ENCODE data around the gene SPP2.
A peak's percentile ranks its signal among the peaks of the same experiment; 100 is the strongest.

SPP2 gene

GRCh38 chr2:234099266-234099665 is 48.8 kb downstream of the SPP2 start:
- no peak overlapping the region for H3K4me3 ChIP-seq (ENCODE audit: low read depth, low read length)
- TF ChIP-seq, protein P1, sequence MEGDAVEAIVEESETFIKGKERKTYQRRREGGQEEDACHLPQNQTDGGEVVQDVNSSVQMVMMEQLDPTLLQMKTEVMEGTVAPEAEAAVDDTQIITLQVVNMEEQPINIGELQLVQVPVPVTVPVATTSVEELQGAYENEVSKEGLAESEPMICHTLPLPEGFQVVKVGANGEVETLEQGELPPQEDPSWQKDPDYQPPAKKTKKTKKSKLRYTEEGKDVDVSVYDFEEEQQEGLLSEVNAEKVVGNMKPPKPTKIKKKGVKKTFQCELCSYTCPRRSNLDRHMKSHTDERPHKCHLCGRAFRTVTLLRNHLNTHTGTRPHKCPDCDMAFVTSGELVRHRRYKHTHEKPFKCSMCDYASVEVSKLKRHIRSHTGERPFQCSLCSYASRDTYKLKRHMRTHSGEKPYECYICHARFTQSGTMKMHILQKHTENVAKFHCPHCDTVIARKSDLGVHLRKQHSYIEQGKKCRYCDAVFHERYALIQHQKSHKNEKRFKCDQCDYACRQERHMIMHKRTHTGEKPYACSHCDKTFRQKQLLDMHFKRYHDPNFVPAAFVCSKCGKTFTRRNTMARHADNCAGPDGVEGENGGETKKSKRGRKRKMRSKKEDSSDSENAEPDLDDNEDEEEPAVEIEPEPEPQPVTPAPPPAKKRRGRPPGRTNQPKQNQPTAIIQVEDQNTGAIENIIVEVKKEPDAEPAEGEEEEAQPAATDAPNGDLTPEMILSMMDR (IDR thresholded peaks at IDR 0.05; ENCODE audit: control insufficient read depth, extremely low read depth, insufficient read depth) = no peak
- DNase-seq (ENCODE audit: low read depth) = no peak

GRCh38 chr2:234100686-234101085 is 50.2 kb downstream of the SPP2 start:
- no peak for DNase-seq (ENCODE audit: low read depth)
- TF ChIP-seq, protein P1 (IDR thresholded peaks at IDR 0.05; ENCODE audit: control insufficient read depth, extremely low read depth, insufficient read depth) = no peak
- no peak overlapping the region for H3K4me3 ChIP-seq (ENCODE audit: low read depth, low read length)

DNA sequence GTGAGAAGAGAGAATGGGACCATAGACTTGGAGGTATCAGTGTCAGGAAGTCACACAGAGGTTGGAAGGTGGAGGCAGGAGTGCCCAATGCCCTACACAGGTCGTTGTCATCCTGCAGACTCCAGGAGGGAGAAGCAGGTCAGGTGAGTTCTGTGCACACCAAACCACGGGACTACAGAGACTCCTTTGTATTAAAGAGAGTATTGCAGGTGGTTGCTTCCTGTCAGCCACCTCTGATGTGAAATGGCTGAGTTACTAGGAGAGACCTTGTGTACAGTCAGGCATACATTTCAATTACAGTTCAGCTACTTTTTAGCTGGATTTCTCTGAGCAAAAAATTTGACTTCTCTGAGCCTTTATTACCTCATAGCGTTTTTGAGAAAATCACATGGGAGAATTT is 51.6 kb downstream of the SPP2 start:
- peak; percentile 26 for DNase-seq (ENCODE audit: low read depth)
- no peak overlapping the region for H3K4me3 ChIP-seq (ENCODE audit: low read depth, low read length)
- TF ChIP-seq, protein P1 (IDR thresholded peaks at IDR 0.05; ENCODE audit: control insufficient read depth, extremely low read depth, insufficient read depth) = peak; percentile 23; the same call in 1 of the 2 replicates

GRCh38 chr2:234107861-234108260 is 57.4 kb downstream of the SPP2 start:
- no peak for DNase-seq (ENCODE audit: low read depth)
- TF ChIP-seq, protein P1 (IDR thresholded peaks at IDR 0.05; ENCODE audit: control insufficient read depth, extremely low read depth, insufficient read depth) = no peak

DNA sequence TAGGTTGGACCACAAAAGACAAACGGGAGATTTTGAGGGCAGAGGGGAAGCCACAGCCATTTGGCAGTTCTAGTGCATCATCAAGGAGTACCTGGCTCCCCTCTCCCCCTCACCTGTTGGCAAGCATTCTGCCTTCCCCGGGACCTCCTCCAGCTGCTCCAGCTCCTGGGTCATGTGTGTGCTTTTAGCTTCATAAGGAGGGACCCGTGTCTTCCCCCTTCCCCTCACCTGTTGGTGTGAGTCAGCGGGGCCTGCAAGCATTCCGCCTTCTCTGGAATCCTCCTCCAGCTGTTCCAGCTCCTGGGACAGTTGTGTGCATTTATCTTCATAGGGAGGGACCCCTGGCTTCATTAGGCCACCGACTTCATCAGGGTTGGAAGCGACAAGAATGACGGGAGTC is 58.8 kb downstream of the SPP2 start:
- DNase-seq (ENCODE audit: low read depth) = no peak
- no peak overlapping the region for H3K4me3 ChIP-seq (ENCODE audit: low read depth, low read length)
- TF ChIP-seq, protein P1 (IDR thresholded peaks at IDR 0.05; ENCODE audit: control insufficient read depth, extremely low read depth, insufficient read depth) = no peak

More at GRCh38 chr2:234107861-234108260, 57.4 kb downstream of the SPP2 start:
- H3K4me3 ChIP-seq (ENCODE audit: low read depth, low read length) = no peak overlapping the region

GRCh38 chr2:234110219-234110618 is 59.7 kb downstream of the SPP2 start:
- TF ChIP-seq, protein P1 (IDR thresholded peaks at IDR 0.05; ENCODE audit: control insufficient read depth, extremely low read depth, insufficient read depth) = no peak
- H3K4me3 ChIP-seq (ENCODE audit: low read depth, low read length) = no peak overlapping the region
- DNase-seq (ENCODE audit: low read depth) = no peak

DNA sequence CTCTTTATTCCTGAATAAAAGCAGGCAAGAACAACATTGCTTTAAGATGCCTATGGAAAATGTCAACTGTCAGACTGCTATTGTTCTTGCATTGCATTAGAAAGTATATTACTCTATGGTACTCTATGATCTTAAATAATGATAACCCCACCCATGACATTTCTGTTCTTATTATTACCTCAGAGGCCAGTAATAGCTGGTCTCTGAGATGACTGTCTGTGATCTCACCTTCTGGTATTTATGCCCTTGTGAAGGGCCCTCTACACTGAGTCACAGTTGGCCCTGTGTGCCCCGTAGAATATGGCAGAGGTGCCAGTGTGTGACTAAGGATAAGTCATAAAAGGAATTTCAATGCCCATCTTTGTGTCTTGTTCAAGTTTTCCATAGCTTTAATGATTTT is 61.0 kb downstream of the SPP2 start:
- DNase-seq (ENCODE audit: low read depth) = no peak
- TF ChIP-seq, protein P1 (IDR thresholded peaks at IDR 0.05; ENCODE audit: control insufficient read depth, extremely low read depth, insufficient read depth) = no peak
- H3K4me3 ChIP-seq (ENCODE audit: low read depth, low read length) = no peak overlapping the region
